BLaER1 treated with 17β-estradiol and CSF1 and Interleukin-3, amounts not matched to agents 10 nM and 100 nM (cell line): ENCODE measurements around the gene ZIC2.
A peak's percentile ranks its signal among the peaks of the same experiment; 100 is the strongest.

Experiments used
- H3K27ac ChIP-seq, 11 experiments: shearing (Covaris generic); formaldehyde crosslinking; 2 replicates each; pipeline ENCODE4 v1.8.1; 2022
- H3K27me3 ChIP-seq, 11 experiments: shearing (Covaris generic); formaldehyde crosslinking; 2 replicates each; pipeline ENCODE4 v1.8.1; 2022
- H3K36me3 ChIP-seq, 11 experiments: shearing (Covaris generic); formaldehyde crosslinking; 2 replicates each; pipeline ENCODE4 v1.8.1; 2022
- H3K4me1 ChIP-seq, 10 experiments: shearing (Covaris generic); formaldehyde crosslinking; 2 replicates each; pipeline ENCODE4 v1.8.1; 2022
- H3K4me2 ChIP-seq, 11 experiments: shearing (Covaris generic); formaldehyde crosslinking; 2 replicates each; pipeline ENCODE4 v1.8.1; 2022
- H3K4me3 ChIP-seq, 10 experiments: shearing (Covaris generic); formaldehyde crosslinking; 2 replicates each; pipeline ENCODE4 v1.8.1; 2022
- H3K9ac ChIP-seq, 11 experiments: shearing (Covaris generic); formaldehyde crosslinking; 2 replicates each; pipeline ENCODE4 v1.8.1; 2022
- H3K9me3 ChIP-seq, 11 experiments: shearing (Covaris generic); formaldehyde crosslinking; replicated peaks in 1 of 11; 2 replicates each; pipeline ENCODE4 v1.8.1; 2022
- H4K20me1 ChIP-seq, 11 experiments: shearing (Covaris generic); formaldehyde crosslinking; 2 replicates each; pipeline ENCODE4 v1.8.1; 2022
- Cebpa-rat ChIP-seq, 11 experiments: shearing (Covaris generic); IDR thresholded peaks; 2 replicates each; pipeline ENCODE4 v1.8.1; 2022

Gene ZIC2

GRCh38 chr13:99963816-99964339 is 17.7 kb upstream of the ZIC2 start:
- peaks cover 97 to 100% (median 100%) of the 10 kb centered on the region in 11 experiments for H3K27me3 ChIP-seq
- H3K9ac ChIP-seq, result no peak overlapping the region
- H4K20me1 ChIP-seq, result peaks cover 0 to 67% (median 23%) of the 10 kb centered on the region in 11 experiments; a peak in 17 of 22 replicates
- H3K4me2 ChIP-seq, result no peak overlapping the region
- no peaks in the 10 kb centered on the region for H3K36me3 ChIP-seq
- H3K4me1 ChIP-seq, result peaks cover 0 to 6% (median 0%) of the 10 kb centered on the region in 10 experiments; a peak in 1 of 20 replicates
- no peak overlapping the region for H3K27ac ChIP-seq
- peaks cover 15 to 24% (median 20%) of the 10 kb centered on the region in 11 experiments for H3K9me3 ChIP-seq
- TF ChIP-seq Cebpa-rat (IDR thresholded peaks at IDR 0.05), result no peak
- H3K4me3 ChIP-seq, result no peak overlapping the region

- H3K36me3 ChIP-seq, result no peaks in the 10 kb centered on the region
- H3K4me1 ChIP-seq, result peaks cover 0 to 6% (median 0%) of the 10 kb centered on the region in 10 experiments; a peak in 1 of 20 replicates
- H3K4me3 ChIP-seq, result no peak overlapping the region
- H3K27me3 ChIP-seq, result peaks cover 98 to 100% (median 100%) of the 10 kb centered on the region in 11 experiments
- no peak overlapping the region for H3K4me2 ChIP-seq
- no peak overlapping the region for H3K9ac ChIP-seq
- H4K20me1 ChIP-seq, result peaks cover 0 to 61% (median 19%) of the 10 kb centered on the region in 11 experiments; a peak in 16 of 22 replicates
- H3K27ac ChIP-seq, result no peak overlapping the region
- TF ChIP-seq Cebpa-rat (IDR thresholded peaks at IDR 0.05), result no peak
- peaks cover 22 to 29% (median 27%) of the 10 kb centered on the region in 11 experiments for H3K9me3 ChIP-seq
Observed at GRCh38 chr13:99965329-99966000, 16.1 kb upstream of the ZIC2 start.

- Histone ChIP-seq H3K9me3 (peaks cover 28 to 36% (median 33%) of the 10 kb centered on the region in 11 experiments), H3K4me1 (peaks cover 0 to 6% (median 0%) of the 10 kb centered on the region in 10 experiments; a peak in 1 of 20 replicates), H3K36me3 (no peaks in the 10 kb centered on the region), H3K4me3 (no peak overlapping the region), H3K27ac (no peak overlapping the region), H3K4me2 (no peak overlapping the region), H4K20me1 (peaks cover 0 to 56% (median 19%) of the 10 kb centered on the region in 11 experiments; a peak in 16 of 22 replicates), H3K9ac (no peak overlapping the region), H3K27me3 (peaks cover 97 to 100% (median 100%) of the 10 kb centered on the region in 11 experiments)
- TF ChIP-seq Cebpa-rat (IDR thresholded peaks at IDR 0.05), result no peak
Observed at GRCh38 chr13:99966064-99966805, 15.3 kb upstream of the ZIC2 start.

- H3K9ac ChIP-seq, result no peak overlapping the region
- TF ChIP-seq Cebpa-rat (IDR thresholded peaks at IDR 0.05), result no peak
- no peak overlapping the region for H3K4me3 ChIP-seq
Observed at GRCh38 chr13:99967498-99967868, 14.1 kb upstream of the ZIC2 start.

GRCh38 chr13:99967869-99968520 is 13.6 kb upstream of the ZIC2 start:
- H3K36me3 ChIP-seq, result no peaks in the 10 kb centered on the region
- no peak for TF ChIP-seq Cebpa-rat (IDR thresholded peaks at IDR 0.05)
- peak overlapping the region in 8 of 10 experiments; percentile 14 to 47 (median 26); a peak in 11 of 20 replicates for H3K4me3 ChIP-seq
- no peak overlapping the region for H3K27ac ChIP-seq
- peaks cover 98 to 100% (median 100%) of the 10 kb centered on the region in 11 experiments for H3K27me3 ChIP-seq
- peaks cover 0 to 52% (median 21%) of the 10 kb centered on the region in 11 experiments; a peak in 16 of 22 replicates for H4K20me1 ChIP-seq
- peaks cover 45 to 53% (median 50%) of the 10 kb centered on the region in 11 experiments for H3K9me3 ChIP-seq
- peak overlapping the region in 6 of 11 experiments; percentile 3 to 74 (median 38); a peak in 8 of 22 replicates for H3K4me2 ChIP-seq
- no peak overlapping the region for H3K9ac ChIP-seq
- H3K4me1 ChIP-seq, result peaks cover 0 to 6% (median 0%) of the 10 kb centered on the region in 10 experiments; a peak in 1 of 20 replicates

More at GRCh38 chr13:99967498-99967868, 14.1 kb upstream of the ZIC2 start:
- Histone ChIP-seq H3K27me3 (peaks cover 97 to 100% (median 100%) of the 10 kb centered on the region in 11 experiments), H3K4me2 (no peak overlapping the region), H3K4me1 (peaks cover 0 to 6% (median 0%) of the 10 kb centered on the region in 10 experiments; a peak in 1 of 20 replicates), H4K20me1 (peaks cover 0 to 54% (median 19%) of the 10 kb centered on the region in 11 experiments; a peak in 16 of 22 replicates), H3K27ac (no peak overlapping the region), H3K36me3 (no peaks in the 10 kb centered on the region), H3K9me3 (peaks cover 41 to 48% (median 46%) of the 10 kb centered on the region in 11 experiments)

GRCh38 chr13:99968521-99969452 is 12.8 kb upstream of the ZIC2 start:
- H3K27ac ChIP-seq, result no peak overlapping the region
- peaks cover 0 to 60% (median 27%) of the 10 kb centered on the region in 11 experiments; a peak in 16 of 22 replicates for H4K20me1 ChIP-seq
- H3K27me3 ChIP-seq, result peaks cover 99 to 100% (median 100%) of the 10 kb centered on the region in 11 experiments
- peaks cover 0 to 6% (median 0%) of the 10 kb centered on the region in 10 experiments; a peak in 1 of 20 replicates for H3K4me1 ChIP-seq
- H3K9me3 ChIP-seq, result peaks cover 45 to 56% (median 50%) of the 10 kb centered on the region in 11 experiments
- H3K4me3 ChIP-seq, result peak overlapping the region in 9 of 10 experiments; percentile 6 to 47 (median 19); a peak in 14 of 20 replicates
- H3K36me3 ChIP-seq, result no peaks in the 10 kb centered on the region
- peak overlapping the region in 6 of 11 experiments; percentile 3 to 74 (median 38); a peak in 9 of 22 replicates for H3K4me2 ChIP-seq
- H3K9ac ChIP-seq, result no peak overlapping the region
- no peak for TF ChIP-seq Cebpa-rat (IDR thresholded peaks at IDR 0.05)

- no peak overlapping the region for H3K9ac ChIP-seq
- H3K4me2 ChIP-seq, result no peak overlapping the region
- no peaks in the 10 kb centered on the region for H3K36me3 ChIP-seq
- H3K27me3 ChIP-seq, result peaks cover 99 to 100% (median 100%) of the 10 kb centered on the region in 11 experiments
- H3K4me3 ChIP-seq, result peak overlapping the region in 2 of 10 experiments; percentile 18 to 47; a peak in 4 of 20 replicates
- no peak for TF ChIP-seq Cebpa-rat (IDR thresholded peaks at IDR 0.05)
- H4K20me1 ChIP-seq, result peaks cover 0 to 61% (median 30%) of the 10 kb centered on the region in 11 experiments; a peak in 16 of 22 replicates
- peaks cover 45 to 63% (median 51%) of the 10 kb centered on the region in 11 experiments for H3K9me3 ChIP-seq
- H3K4me1 ChIP-seq, result peaks cover 0 to 6% (median 0%) of the 10 kb centered on the region in 10 experiments; a peak in 1 of 20 replicates
- H3K27ac ChIP-seq, result no peak overlapping the region
Observed at GRCh38 chr13:99969453-99969918, 12.1 kb upstream of the ZIC2 start.
